SK-N-SH treated with all-trans-retinoic acid at 6 μM for 48 hours (cell line): Measurements from ENCODE around the gene SFMBT2.

Source experiments
- ATAC-seq: fragments of 200-7000 bp; cut with Tn5 transposase; 3 replicates; pipeline ENCODE4 v1.9.1; 2020; ENCODE audit warnings: mild to moderate bottlenecking, moderate library complexity
- ARNTL ChIP-seq: fragments of 450-650 bp; formaldehyde crosslinking; IDR thresholded peaks from 2 replicates; pipeline ENCODE4 v1.5.0; 2020; ENCODE audit warnings: low read depth, mild to moderate bottlenecking, moderate library complexity, borderline replicate concordance
- BACH2 ChIP-seq: fragments of 250-450 bp; sonication (Bioruptor Pico); IDR thresholded peaks from 2 replicates; pipeline ENCODE4 v1.9.0; 2021; ENCODE audit warnings: mild to moderate bottlenecking, borderline replicate concordance
- CREB5 ChIP-seq: fragments of 250-450 bp; sonication (Bioruptor Pico); IDR thresholded peaks from 2 replicates; pipeline ENCODE4 v1.5.1; 2020; ENCODE audit warnings: low read depth, mild to moderate bottlenecking, moderate library complexity
- CSDC2 ChIP-seq: fragments of 250-450 bp; sonication (Bioruptor Pico); IDR thresholded peaks from 2 replicates; pipeline ENCODE4 v1.5.0; 2020; ENCODE audit warnings: mild to moderate bottlenecking, moderate library complexity
- CSRNP3 ChIP-seq: fragments of 250-450 bp; sonication (Bioruptor Pico); IDR thresholded peaks from 2 replicates; pipeline ENCODE4 v1.5.1; 2021; ENCODE audit warnings: mild to moderate bottlenecking, moderate library complexity
- ESRRG ChIP-seq: fragments of 250-450 bp; sonication (Bioruptor Pico); IDR thresholded peaks from 2 replicates; pipeline ENCODE4 v1.6.1; 2021; ENCODE audit warnings: mild to moderate bottlenecking
- GLIS3 ChIP-seq: fragments of 250-450 bp; sonication (Bioruptor Pico); IDR thresholded peaks from 2 replicates; pipeline ENCODE4 v1.5.0; 2020; ENCODE audit warnings: mild to moderate bottlenecking, moderate library complexity
- ISL1 ChIP-seq: fragments of 250-450 bp; sonication (Bioruptor Pico); IDR thresholded peaks from 2 replicates; pipeline ENCODE4 v2.1.2; 2022; ENCODE audit warnings: mild to moderate bottlenecking, moderate library complexity
- OSR1 ChIP-seq: fragments of 250-450 bp; sonication (Bioruptor Pico); IDR thresholded peaks from 2 replicates; pipeline ENCODE4 v1.8.0; 2022; ENCODE audit warnings: moderate library complexity, mild to moderate bottlenecking, inconsistent platforms
- PATZ1 ChIP-seq: fragments of 250-450 bp; sonication (Bioruptor Pico); IDR thresholded peaks from 2 replicates; pipeline ENCODE4 v1.8.0; 2020; ENCODE audit warnings: mild to moderate bottlenecking, moderate library complexity, borderline replicate concordance
- POU6F1 ChIP-seq: fragments of 250-450 bp; sonication (Bioruptor Pico); IDR thresholded peaks from 2 replicates; pipeline ENCODE4 v1.8.0; 2021; ENCODE audit warnings: low read depth, mild to moderate bottlenecking, moderate library complexity, borderline replicate concordance
- TOX ChIP-seq: fragments of 250-450 bp; sonication (Bioruptor Pico); IDR thresholded peaks from 2 replicates; pipeline ENCODE4 v1.8.0; 2021; ENCODE audit warnings: mild to moderate bottlenecking, moderate library complexity, borderline replicate concordance
- TSHZ2 ChIP-seq: fragments of 250-450 bp; sonication (Bioruptor Pico); IDR thresholded peaks from 2 replicates; pipeline ENCODE4 v1.5.0; 2020; ENCODE audit warnings: mild to moderate bottlenecking, moderate library complexity
- ZC3H10 ChIP-seq: fragments of 250-450 bp; sonication (Bioruptor Pico); IDR thresholded peaks from 2 replicates; pipeline ENCODE4 v1.5.1; 2021; ENCODE audit warnings: mild to moderate bottlenecking, moderate library complexity
- ZFP3 ChIP-seq: fragments of 250-450 bp; sonication (Bioruptor Pico); IDR thresholded peaks from 2 replicates; pipeline ENCODE4 v1.5.0; 2020; ENCODE audit warnings: mild to moderate bottlenecking, moderate library complexity
- ZFP30 ChIP-seq: fragments of 450-650 bp; formaldehyde crosslinking; IDR thresholded peaks from 2 replicates; pipeline ENCODE4 v1.5.0; 2022; ENCODE audit warnings: mild to moderate bottlenecking, moderate library complexity
- ZNF565 ChIP-seq: fragments of 450-650 bp; formaldehyde crosslinking; conservative IDR thresholded peaks from 2 replicates; pipeline ENCODE4 v1.5.0; 2020; ENCODE audit warnings: low read depth, mild to moderate bottlenecking, moderate library complexity
- ZNF70 ChIP-seq: fragments of 450-650 bp; formaldehyde crosslinking; IDR thresholded peaks from 2 replicates; pipeline ENCODE4 v1.5.0; 2020; ENCODE audit warnings: mild to moderate bottlenecking, moderate library complexity
- ZNF8 ChIP-seq: fragments of 450-650 bp; formaldehyde crosslinking; IDR thresholded peaks from 2 replicates; pipeline ENCODE4 v1.5.0; 2020; ENCODE audit warnings: mild to moderate bottlenecking, moderate library complexity

SFMBT2 gene

GRCh38 chr10:7296648-7297047, 114.2 kb downstream of the SFMBT2 start (continued):
- TF ChIP-seq POU6F1 (CRISPR knock-in tag) (no peak), TOX (CRISPR knock-in tag) (no peak), ZFP3 (no peak), GLIS3 (CRISPR knock-in tag) (no peak), CREB5 (CRISPR knock-in tag) (no peak)

GRCh38 chr10:7296076-7296475, 114.8 kb downstream of the SFMBT2 start:
- no peak for TF ChIP-seq ESRRG (CRISPR knock-in tag)
- no peak for TF ChIP-seq ARNTL (CRISPR knock-in tag)
- no peak for TF ChIP-seq POU6F1 (CRISPR knock-in tag)
- ATAC-seq, result no peak

GRCh38 chr10:7293378-7293920, 117.4 kb downstream of the SFMBT2 start:
- ATAC-seq, result no peak
- TF ChIP-seq OSR1 (CRISPR knock-in tag), result no peak
- TF ChIP-seq BACH2 (CRISPR knock-in tag), result no peak

GRCh38 chr10:7291487-7292270, 119.2 kb downstream of the SFMBT2 start:
- ATAC-seq, result no peak
- TF ChIP-seq TSHZ2 (CRISPR knock-in tag) (no peak), CSRNP3 (CRISPR knock-in tag) (no peak), POU6F1 (CRISPR knock-in tag) (no peak), CSDC2 (CRISPR knock-in tag) (no peak), ZNF70 (CRISPR knock-in tag) (no peak), PATZ1 (CRISPR knock-in tag) (no peak), ZNF565 (CRISPR knock-in tag) (no peak), ZNF8 (no peak), ISL1 (CRISPR knock-in tag) (no peak), ZC3H10 (CRISPR knock-in tag) (no peak), ZFP30 (CRISPR knock-in tag) (no peak), ARNTL (CRISPR knock-in tag) (no peak)
